Astrocyte of the cerebellum (primary cell): ENCODE measurements around the gene CCDC102A.

Experiments
- DNase-seq: peaks from one replicate; pipeline ENCODE4 v3.0.0-alpha.2; 2011; ENCODE audit warnings: low read depth
- H3K4me3 ChIP-seq: 2 replicates; pipeline ENCODE4 v1.5.1; 2011; ENCODE audit warnings: mild to moderate bottlenecking, low read depth, low read length, moderate library complexity
- in situ Hi-C: cut with HindIII; loops from 2 replicates; pipeline ENCODE4 v1.10.0; 2017; ENCODE audit warnings: low sequenced_read_pairs
- TF ChIP-seq, protein P1 (sequence below): IDR thresholded peaks from 2 replicates; pipeline ENCODE4 v1.5.1; 2012; ENCODE audit warnings: low read length, low read depth, moderate library complexity, mild to moderate bottlenecking; ENCODE audit errors: missing control alignments

CCDC102A gene

GRCh38 chr16:57537194-57537505 is 779 bp upstream of the CCDC102A start:
- peak overlapping the region; percentile 72 for H3K4me3 ChIP-seq
- TF ChIP-seq, protein P1, sequence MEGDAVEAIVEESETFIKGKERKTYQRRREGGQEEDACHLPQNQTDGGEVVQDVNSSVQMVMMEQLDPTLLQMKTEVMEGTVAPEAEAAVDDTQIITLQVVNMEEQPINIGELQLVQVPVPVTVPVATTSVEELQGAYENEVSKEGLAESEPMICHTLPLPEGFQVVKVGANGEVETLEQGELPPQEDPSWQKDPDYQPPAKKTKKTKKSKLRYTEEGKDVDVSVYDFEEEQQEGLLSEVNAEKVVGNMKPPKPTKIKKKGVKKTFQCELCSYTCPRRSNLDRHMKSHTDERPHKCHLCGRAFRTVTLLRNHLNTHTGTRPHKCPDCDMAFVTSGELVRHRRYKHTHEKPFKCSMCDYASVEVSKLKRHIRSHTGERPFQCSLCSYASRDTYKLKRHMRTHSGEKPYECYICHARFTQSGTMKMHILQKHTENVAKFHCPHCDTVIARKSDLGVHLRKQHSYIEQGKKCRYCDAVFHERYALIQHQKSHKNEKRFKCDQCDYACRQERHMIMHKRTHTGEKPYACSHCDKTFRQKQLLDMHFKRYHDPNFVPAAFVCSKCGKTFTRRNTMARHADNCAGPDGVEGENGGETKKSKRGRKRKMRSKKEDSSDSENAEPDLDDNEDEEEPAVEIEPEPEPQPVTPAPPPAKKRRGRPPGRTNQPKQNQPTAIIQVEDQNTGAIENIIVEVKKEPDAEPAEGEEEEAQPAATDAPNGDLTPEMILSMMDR = no peak
- in situ Hi-C loops = no loop called here
- DNase-seq = peak; percentile 33

- in situ Hi-C loops = no loop called here
- peak; percentile 71 for DNase-seq
- H3K4me3 ChIP-seq = peak overlapping the region; percentile 72
- TF ChIP-seq, protein P1 = peak; percentile 13
Observed at GRCh38 chr16:57535680-57536305, 578 bp downstream of the CCDC102A start.

- TF ChIP-seq, protein P1 = no peak
- peak overlapping the region; percentile 72 for H3K4me3 ChIP-seq
- in situ Hi-C loops = no loop called here
- DNase-seq = no peak
Observed at GRCh38 chr16:57534881-57535658, 1.3 kb downstream of the CCDC102A start.

GRCh38 chr16:57534337-57534880 is 2.0 kb downstream of the CCDC102A start:
- DNase-seq = no peak
- H3K4me3 ChIP-seq = no peak overlapping the region
- in situ Hi-C loops = no loop called here
- TF ChIP-seq, protein P1 = no peak

DNA sequence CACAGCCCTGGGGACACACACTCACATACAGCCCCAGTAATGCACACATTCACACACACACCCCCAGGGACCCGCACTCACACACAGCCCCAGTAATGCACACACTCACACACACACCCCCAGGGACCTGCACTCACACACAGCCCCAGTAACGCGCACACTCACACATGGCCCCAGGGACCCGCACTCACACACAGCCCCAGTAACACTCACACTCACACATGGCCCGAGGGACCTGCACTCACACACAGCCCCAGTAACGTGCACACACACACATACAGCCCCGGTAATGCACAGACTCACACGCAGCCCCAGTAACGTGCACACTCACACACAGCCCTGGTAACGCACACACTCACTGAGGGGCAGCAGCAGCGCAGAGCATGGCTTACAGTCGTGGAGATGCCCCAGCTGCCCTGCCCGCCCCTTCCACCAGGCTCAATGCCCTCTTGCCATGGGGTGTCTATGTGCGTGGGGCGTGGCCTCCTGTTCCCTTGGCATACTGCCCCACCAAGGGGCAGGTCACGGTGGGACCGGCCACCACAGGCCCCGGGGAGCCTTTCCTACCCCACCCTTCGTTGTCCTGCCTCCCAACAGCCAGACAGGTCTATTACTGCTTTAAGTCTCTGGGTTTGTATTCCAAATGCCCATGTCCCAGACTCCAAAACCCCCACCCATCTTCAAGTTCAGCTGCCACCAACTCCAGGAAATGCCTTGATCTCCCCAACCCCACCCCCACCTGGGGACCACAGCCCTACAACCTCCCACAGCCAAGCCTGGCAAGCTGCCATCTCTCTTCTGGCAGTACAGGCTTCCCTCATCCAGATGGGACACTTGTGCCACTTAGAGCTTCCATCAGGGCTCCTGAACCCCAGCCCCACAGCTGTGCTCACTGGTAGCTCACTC is 2.7 kb downstream of the CCDC102A start:
- TF ChIP-seq, protein P1 = no peak
- DNase-seq = no peak
- no peak overlapping the region for H3K4me3 ChIP-seq
- in situ Hi-C loops = no loop called here

DNA sequence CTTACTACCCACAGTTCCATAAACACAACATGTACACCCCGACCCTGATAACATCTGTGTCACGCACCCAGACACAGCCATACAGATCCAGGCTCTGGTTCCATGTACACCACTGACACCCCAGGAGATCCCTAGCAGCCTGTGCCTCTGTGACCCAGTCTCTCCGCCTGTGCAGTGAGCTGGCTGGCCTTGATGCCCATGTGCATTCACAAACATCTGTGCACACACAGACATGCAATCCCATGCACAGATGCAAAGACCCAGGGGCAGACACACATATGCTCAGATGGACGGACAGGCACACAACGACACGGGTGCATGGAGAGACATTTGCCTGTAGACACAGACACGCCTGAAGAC is 4.1 kb downstream of the CCDC102A start:
- DNase-seq = no peak
- in situ Hi-C loops = no loop called here
- H3K4me3 ChIP-seq = no peak overlapping the region
- TF ChIP-seq, protein P1 = no peak
